Upper lobe of left lung (tissue), 6 donors: ENCODE measurements around the gene TGOLN2. TPM values are rescaled to one million over a fixed set of nuclear protein-coding genes. Genes with fewer than 3 reads are reported as not detected.

Experiments used
- ATAC-seq, 2 donors: fragments of 200-7000 bp; cut with Tn5 transposase; one replicate each; pipeline ENCODE4 v1.9.1; 2022; ENCODE audit warnings: mild to moderate bottlenecking in 2 of 2, moderate library complexity in 2 of 2; ENCODE audit not compliant: low FRiP score in 2 of 2
- DNase-seq, 2 donors: peaks; one replicate each; pipeline ENCODE4 v3.0.0-alpha.2; 2019 to 2020
- H3K27ac ChIP-seq, 4 donors: fragments of 200-600 bp; sonication (generic); one replicate each; pipeline ENCODE4 v1.5.1; 2016 to 2019
- H3K27me3 ChIP-seq, 4 donors: fragments of 200-600 bp; sonication (generic); one replicate each; pipeline ENCODE4 v1.5.1; 2017 to 2019
- H3K36me3 ChIP-seq, 4 donors: fragments of 200-600 bp; sonication (generic); one replicate each; pipeline ENCODE4 v1.5.1; 2016 to 2019
- H3K4me1 ChIP-seq, 4 donors: fragments of 200-600 bp; sonication (generic); one replicate each; pipeline ENCODE4 v1.5.1; 2018 to 2019
- H3K4me3 ChIP-seq, 4 donors: fragments of 200-600 bp; sonication (generic); one replicate each; pipeline ENCODE4 v1.5.1; 2017 to 2019; ENCODE audit warnings: mild to moderate bottlenecking in 2 of 4, moderate library complexity in 1 of 4
- H3K9me3 ChIP-seq, 4 donors: fragments of 200-600 bp; sonication (generic); one replicate each; pipeline ENCODE4 v1.5.1; 2018 to 2019
- CTCF ChIP-seq, 6 experiments: fragments of 450-650 bp in 4 of 6; fragments of 200-600 bp in 2 of 6; sonication (generic) in 2 of 6; IDR thresholded peaks; one replicate each; pipeline ENCODE4 v1.5.1; 2016 to 2019; ENCODE audit warnings: antibody characterized with exemption in 6 of 6
- EP300 ChIP-seq, 4 donors: sonication (generic); formaldehyde crosslinking; IDR thresholded peaks; one replicate each; pipeline ENCODE4 v1.5.1; 2017; ENCODE audit warnings: antibody characterized with exemption in 4 of 4, control low read depth in 2 of 4
- POLR2A ChIP-seq, 4 donors: fragments of 450-650 bp; IDR thresholded peaks; one replicate each; pipeline ENCODE4 v1.5.1; 2016 to 2017; ENCODE audit warnings: antibody characterized with exemption in 4 of 4, mild to moderate bottlenecking in 2 of 4
- POLR2AphosphoS5 ChIP-seq, 2 donors: sonication (generic); formaldehyde crosslinking; IDR thresholded peaks; one replicate each; pipeline ENCODE4 v1.5.1; 2017; ENCODE audit warnings: antibody characterized with exemption in 2 of 2
- WGBS, 2 donors: methylation state at CpG; one replicate each; pipeline ENCODE4 v1.1.5; 2017 to 2018; 5-methylcytosine and 5-hydroxymethylcytosine counted together
- total RNA-seq, 6 donors: library from RNA; depleted of rRNA in 4 of 6; stranded (reverse); fragments of >200 nt in 4 of 6; gene quantifications; one replicate each; pipeline versions ENCODE4 v1.1.0 to v1.2.1, GENCODE V29; 2016 to 2021
- donor health status: DM: no; HTN: no; CAD: no; lungs with moderate emphysema.
- donor health status: DM: no; HTN: yes; CAD: no; lungs with severe emphysema.

The TGOLN2 gene
- total RNA-seq, 6 donors from 2014 or later: 128 to 172 (median 147) TPM

DNA sequence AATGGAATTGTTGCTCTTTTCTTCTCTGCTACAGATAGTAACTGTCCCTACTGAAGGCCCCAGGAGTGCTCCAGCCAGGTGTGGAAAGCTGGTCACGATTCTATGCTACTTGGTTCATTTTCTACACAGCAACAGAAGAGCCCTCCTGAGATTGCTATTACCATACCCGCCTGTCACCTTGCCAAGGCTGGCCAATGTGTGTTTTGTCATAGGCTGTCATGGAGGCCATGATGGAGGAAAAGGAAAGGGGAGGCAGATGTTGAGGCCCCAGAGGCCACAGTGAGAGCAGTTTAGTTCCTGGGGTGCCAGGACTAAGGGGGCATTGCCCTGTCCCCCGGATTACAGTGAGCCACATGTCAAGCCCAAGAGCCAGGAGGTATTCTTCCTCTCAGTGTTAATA, 27.7 kb upstream of the TGOLN2 start:
- no peak for TF ChIP-seq EP300 (IDR thresholded peaks at IDR 0.05)
- no peak for TF ChIP-seq POLR2A (IDR thresholded peaks at IDR 0.05)
- TF ChIP-seq CTCF (IDR thresholded peaks at IDR 0.05): no peak
- no peak for TF ChIP-seq POLR2AphosphoS5 (IDR thresholded peaks at IDR 0.05)
- H3K27me3 ChIP-seq: no peaks in the 10 kb centered on the region
- H3K4me3 ChIP-seq: peak overlapping the region in 3 of 4 donors; percentile 64 to 72 (median 68)
- 68 to 80% methylated on average over 3 of the region's 3 CpGs for WGBS, 2 donors
- DNase-seq: no peak
- ATAC-seq: no peak
- peaks cover 22 to 50% (median 28%) of the 10 kb centered on the region in 4 donors for H3K4me1 ChIP-seq
- no peaks in the 10 kb centered on the region for H3K9me3 ChIP-seq
- H3K36me3 ChIP-seq: peaks cover under 1 to 42% (median 20%) of the 10 kb centered on the region in 4 donors
- H3K27ac ChIP-seq: peak overlapping the region in 1 of 4 donors; percentile 90

GRCh38 chr2:85355073-85355410, 27.3 kb upstream of the TGOLN2 start:
- Histone ChIP-seq H3K27ac (peak overlapping the region; percentile 74 to 93 (median 88)), H3K27me3 (no peaks in the 10 kb centered on the region), H3K4me3 (peak overlapping the region; percentile 40 to 72 (median 66)), H3K9me3 (no peaks in the 10 kb centered on the region), H3K4me1 (peaks cover 22 to 50% (median 28%) of the 10 kb centered on the region in 4 donors), H3K36me3 (peaks cover 5 to 47% (median 25%) of the 10 kb centered on the region in 4 donors)
- WGBS, 2 donors: 10 to 20% methylated on average over 3 to 10 of the region's 10 CpGs
- no peak for DNase-seq
- TF ChIP-seq POLR2AphosphoS5 (IDR thresholded peaks at IDR 0.05): no peak
- no peak for TF ChIP-seq EP300 (IDR thresholded peaks at IDR 0.05)
- no peak for TF ChIP-seq CTCF (IDR thresholded peaks at IDR 0.05)
- no peak for TF ChIP-seq POLR2A (IDR thresholded peaks at IDR 0.05)
- peak in 1 of 2 donors; percentile 1 for ATAC-seq

DNA sequence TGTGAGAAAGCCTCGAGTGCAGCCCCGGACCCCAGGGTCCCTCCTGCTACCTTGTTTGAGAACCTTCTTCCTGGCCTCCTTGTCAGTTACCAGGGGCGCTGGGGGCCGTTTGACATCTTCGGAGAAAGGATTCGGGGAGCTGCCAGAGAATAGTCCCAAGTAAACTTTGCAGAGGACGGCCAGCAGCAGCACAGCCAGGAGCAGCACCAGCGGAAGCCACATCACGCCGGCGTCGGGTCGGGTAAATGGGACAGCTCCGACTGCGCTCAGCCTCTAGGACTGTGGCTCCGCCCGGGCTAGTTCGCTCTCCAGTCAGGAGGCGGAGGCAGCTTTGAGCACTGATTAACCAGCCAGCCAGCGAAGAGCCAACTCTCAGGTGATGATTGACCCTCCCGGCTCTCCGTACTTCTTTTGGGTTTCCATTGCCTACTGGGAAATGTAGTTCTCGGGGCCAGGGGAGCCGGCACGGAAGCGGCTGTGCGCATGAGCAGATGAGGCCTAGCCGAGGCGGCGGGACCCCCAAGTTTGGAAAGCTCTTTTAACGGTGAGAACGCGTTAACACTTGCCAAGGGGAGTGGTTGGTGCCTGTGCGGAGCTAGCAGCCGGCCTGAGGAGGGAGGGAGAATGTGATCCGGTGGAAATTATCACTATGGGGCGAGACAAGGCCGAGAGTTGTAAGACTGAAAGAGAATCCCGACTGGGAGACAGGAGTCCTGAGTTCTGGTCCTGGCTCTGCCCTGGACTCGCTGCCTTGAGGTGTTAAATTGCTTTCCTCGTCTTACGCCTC, 26.7 kb upstream of the TGOLN2 start, which contains the start of the genes ELMOD3 and RETSAT:
Gene ELMOD3, plus strand, starts transcription at position 484 of the 787 bp plus-strand sequence. CDS start 2,430 bp downstream, outside the sequence.
Gene RETSAT, minus strand, starts transcription at position 243 of the 787 bp plus-strand sequence. Its CDS starts 21 bp downstream, at position 222.
- Histone ChIP-seq H3K36me3 (peaks cover 10 to 48% (median 29%) of the 10 kb centered on the region in 4 donors), H3K4me1 (peaks cover 22 to 50% (median 28%) of the 10 kb centered on the region in 4 donors), H3K4me3 (peak within 1 kb of the TSS; percentile 64 to 87 (median 70)), H3K9me3 (no peaks in the 10 kb centered on the region), H3K27me3 (no peaks in the 10 kb centered on the region), H3K27ac (peak within 1 kb of the TSS; percentile 74 to 93 (median 88))
- TF ChIP-seq CTCF (IDR thresholded peaks at IDR 0.05) (peak in 2 of 6 experiments; percentile 13 to 28), EP300 (IDR thresholded peaks at IDR 0.05) (peak in 1 of 4 donors; percentile 72), POLR2AphosphoS5 (IDR thresholded peaks at IDR 0.05) (peak; percentile 93 to 97), POLR2A (IDR thresholded peaks at IDR 0.05) (peak; percentile 52 to 92 (median 84))
- WGBS, 2 donors: 0 to 2% methylated on average over 24 to 42 of the region's 42 CpGs
- DNase-seq (peak; percentile 93 to 99), ATAC-seq (peak; percentile 99)

DNA sequence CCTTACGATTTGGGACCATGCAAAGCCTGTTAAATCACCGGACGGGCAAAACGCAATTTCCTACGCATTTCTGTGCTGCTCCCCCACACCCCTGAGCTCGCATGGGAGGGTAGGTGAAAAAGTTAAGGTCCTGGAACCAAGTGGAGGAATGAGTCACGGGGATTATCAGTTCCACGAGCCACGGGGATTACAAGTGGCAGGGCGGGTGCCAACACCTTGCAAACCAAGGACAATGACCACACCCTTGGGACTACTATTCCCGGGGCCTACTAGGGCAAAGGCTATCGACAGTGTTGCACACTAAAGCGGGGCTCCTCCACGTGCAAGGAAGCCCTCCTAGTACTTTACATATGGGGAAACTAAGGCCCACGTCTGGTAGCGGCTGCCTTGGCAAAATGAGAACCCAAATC, 26.1 kb upstream of the TGOLN2 start:
- Histone ChIP-seq H3K27me3 (no peaks in the 10 kb centered on the region), H3K4me1 (peaks cover 22 to 49% (median 28%) of the 10 kb centered on the region in 4 donors), H3K36me3 (peaks cover 16 to 48% (median 29%) of the 10 kb centered on the region in 4 donors), H3K4me3 (peak overlapping the region; percentile 64 to 87 (median 70)), H3K9me3 (no peaks in the 10 kb centered on the region), H3K27ac (peak overlapping the region; percentile 74 to 93 (median 88))
- peak; percentile 49 to 55 for ATAC-seq
- WGBS, 2 donors: 17% methylated on average over 9 to 16 of the region's 16 CpGs
- DNase-seq: peak in 1 of 2 donors; percentile 60
- TF ChIP-seq EP300 (IDR thresholded peaks at IDR 0.05) (no peak), CTCF (IDR thresholded peaks at IDR 0.05) (no peak), POLR2A (IDR thresholded peaks at IDR 0.05) (no peak), POLR2AphosphoS5 (IDR thresholded peaks at IDR 0.05) (no peak)
